GM18951 (cell line): ENCODE measurements around the gene CPZ.

ENCODE experiments used
- POLR2A ChIP-seq: IDR thresholded peaks from 4 replicates; pipeline ENCODE4 v1.6.1; 2011; ENCODE audit warnings: mild to moderate bottlenecking; ENCODE audit not compliant: insufficient read length, insufficient read depth; ENCODE audit errors: extremely low read depth
- in situ Hi-C: fragments of 300-500 bp; cut with MboI; formaldehyde crosslinking; loops from one replicate; pipeline ENCODE4 v1.12.0; 2022; ENCODE audit warnings: low sequenced_read_pairs, mixed read lengths, inconsistent platforms; ENCODE audit not compliant: unreplicated experiment

The CPZ gene

GRCh38 chr4:8587469-8588195, 4.9 kb upstream of the CPZ start:
- TF ChIP-seq POLR2A: no peak
- in situ Hi-C loops: no loop called here

DNA sequence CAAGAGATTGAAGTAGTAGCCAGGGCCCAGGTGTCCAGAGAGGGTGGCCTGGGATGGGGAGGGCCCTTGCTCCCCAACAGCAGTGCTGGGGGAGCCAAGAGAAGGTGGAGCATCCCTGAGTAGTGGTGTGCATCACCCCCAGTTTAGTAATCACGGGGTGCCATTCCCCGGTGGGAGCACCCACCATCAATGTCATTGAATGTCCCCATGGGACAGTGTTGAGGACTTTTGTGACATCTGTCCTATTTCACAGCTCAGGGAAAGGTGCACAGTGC, 4.4 kb upstream of the CPZ start:
- in situ Hi-C loops: no loop called here
- no peak for TF ChIP-seq POLR2A

- in situ Hi-C loops: no loop called here
Observed at GRCh38 chr4:8589336-8589735, 3.2 kb upstream of the CPZ start.

DNA sequence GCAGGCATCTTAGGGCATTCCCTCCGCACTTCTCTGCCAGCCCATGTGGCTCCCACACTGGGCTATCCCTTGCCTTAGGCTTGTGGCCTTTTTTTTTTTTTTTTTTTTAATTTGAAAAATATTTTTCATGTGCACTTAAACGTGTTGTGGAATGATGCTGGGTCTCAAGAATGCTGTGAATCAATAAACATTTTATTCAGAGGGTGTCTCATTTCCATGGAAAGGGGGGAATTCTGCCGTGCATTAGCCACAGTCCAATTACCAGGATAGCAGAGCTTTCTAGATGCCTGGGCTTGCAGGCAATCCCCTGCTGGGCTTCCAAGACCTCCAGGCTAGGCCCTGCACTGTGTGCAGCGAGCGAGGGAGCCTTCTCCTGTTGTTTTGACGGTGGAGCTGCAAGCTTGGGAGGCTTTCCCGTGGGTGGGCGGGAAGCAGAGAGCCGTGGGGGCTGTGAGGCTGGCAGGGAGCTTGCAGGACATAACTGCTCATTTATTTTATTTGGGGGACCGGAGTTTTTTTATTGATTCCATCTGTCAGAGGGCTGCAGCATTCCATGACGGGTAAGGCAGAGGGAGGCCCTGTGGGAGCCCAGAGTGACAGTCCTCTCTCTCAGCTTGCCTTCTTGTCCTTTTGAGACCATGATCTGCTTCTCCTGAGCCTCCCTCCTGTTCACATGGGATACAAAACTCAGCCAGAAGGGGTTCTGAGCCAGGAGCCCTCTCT, 2.6 kb upstream of the CPZ start:
- TF ChIP-seq POLR2A: no peak
- in situ Hi-C loops: no loop called here

More at GRCh38 chr4:8589336-8589735, 3.2 kb upstream of the CPZ start:
- TF ChIP-seq POLR2A: no peak

GRCh38 chr4:8590546-8590880, 2.1 kb upstream of the CPZ start:
- in situ Hi-C loops: no loop called here
- no peak for TF ChIP-seq POLR2A

DNA sequence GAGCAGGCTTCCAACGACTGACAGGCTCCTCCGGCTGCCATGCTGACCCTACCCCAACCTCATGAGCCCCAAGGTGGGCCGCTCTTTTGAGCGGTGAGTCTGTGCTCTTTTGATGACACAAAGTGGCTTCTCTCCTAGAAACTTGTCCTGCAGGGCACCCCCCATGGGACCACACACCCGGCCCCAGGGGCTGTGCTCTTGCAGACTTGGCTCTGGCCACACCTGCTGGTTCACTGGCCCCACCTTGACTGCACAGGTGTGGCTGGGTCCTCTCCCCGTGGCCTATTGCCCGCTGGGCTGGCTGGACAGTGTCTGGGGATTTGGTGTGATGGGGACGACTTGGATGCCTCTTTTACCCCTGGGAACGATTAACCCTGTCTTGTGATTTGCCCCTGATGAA, 1.5 kb upstream of the CPZ start:
- in situ Hi-C loops: no loop called here
- TF ChIP-seq POLR2A: no peak

DNA sequence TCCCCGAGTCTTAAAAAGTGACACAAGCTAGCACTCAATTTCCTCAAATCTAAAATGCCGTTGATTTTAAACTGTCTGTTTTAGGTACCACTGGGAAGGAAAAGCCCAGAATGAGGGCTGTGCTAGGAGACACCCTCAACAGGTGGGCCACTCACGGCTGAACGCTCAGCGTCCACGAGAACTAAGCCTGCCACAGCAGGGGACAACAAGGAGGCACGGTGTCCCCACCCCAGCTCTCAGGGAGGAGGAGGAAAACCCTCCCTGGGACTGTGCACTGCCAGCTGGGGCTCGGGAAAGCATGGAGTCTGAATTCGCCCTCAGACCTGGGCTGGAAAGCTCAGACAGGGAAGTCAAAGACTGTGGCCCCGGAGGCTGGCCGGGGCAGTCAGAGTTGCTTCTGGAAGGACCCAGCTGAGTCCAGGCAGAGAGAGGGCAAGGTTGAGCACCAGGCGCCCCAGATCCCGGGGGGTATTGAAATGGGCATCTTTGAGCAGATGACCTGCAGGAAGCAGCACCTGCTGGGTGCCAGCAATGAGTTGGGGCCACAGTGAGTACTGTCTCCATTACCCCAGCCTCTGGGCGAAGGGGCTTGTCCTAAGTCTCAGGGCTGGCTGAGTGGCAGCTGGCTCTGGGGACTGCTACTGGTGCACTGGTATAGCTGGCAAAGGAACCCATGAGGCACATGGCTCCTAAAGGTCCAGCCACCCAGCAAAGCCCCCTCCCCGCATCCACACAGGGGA, 769 bp upstream of the CPZ start:
- in situ Hi-C loops: no loop called here
- TF ChIP-seq POLR2A: no peak

DNA sequence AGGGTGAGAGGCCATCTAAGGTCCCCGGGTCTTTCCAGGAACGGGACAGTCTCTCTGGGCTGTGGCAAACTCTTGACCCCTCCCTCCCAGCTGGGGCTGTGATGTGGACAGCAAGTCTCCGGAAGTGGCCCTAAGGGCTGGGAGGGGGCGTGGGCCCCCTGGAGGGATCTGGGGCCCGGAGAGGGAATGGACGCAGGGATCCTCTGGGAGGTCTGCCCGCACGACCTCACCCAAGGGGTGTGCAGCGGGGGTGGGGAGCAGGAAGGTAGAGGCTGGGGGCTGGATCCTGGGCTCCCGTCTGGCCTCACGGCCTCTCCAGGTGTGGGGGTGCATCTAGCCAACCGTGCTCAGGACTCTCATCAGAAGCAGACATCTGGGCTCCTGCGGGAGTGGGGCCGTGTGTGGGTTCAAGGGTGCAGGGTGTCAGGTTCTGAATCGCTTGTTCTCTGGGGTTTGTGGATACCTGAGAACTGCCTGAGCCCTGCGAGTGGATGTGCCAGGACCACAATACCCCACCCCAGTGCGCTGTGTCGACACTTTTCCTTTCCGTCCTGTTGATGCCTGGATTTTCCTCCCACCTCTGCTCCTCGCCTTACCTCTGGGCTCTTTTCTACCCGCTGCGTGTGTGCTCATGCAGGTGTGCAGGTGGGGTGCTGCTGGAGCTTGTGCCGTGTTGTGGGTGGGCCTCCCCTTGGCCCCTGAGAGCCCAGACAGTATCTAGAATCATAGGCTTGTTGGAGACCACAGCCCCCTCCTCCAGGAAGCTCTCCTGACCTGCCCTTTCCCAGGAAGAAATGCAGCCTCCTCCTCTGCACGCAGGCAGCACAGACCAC, 915 bp downstream of the CPZ start:
- no peak for TF ChIP-seq POLR2A
- in situ Hi-C loops: no loop called here

DNA sequence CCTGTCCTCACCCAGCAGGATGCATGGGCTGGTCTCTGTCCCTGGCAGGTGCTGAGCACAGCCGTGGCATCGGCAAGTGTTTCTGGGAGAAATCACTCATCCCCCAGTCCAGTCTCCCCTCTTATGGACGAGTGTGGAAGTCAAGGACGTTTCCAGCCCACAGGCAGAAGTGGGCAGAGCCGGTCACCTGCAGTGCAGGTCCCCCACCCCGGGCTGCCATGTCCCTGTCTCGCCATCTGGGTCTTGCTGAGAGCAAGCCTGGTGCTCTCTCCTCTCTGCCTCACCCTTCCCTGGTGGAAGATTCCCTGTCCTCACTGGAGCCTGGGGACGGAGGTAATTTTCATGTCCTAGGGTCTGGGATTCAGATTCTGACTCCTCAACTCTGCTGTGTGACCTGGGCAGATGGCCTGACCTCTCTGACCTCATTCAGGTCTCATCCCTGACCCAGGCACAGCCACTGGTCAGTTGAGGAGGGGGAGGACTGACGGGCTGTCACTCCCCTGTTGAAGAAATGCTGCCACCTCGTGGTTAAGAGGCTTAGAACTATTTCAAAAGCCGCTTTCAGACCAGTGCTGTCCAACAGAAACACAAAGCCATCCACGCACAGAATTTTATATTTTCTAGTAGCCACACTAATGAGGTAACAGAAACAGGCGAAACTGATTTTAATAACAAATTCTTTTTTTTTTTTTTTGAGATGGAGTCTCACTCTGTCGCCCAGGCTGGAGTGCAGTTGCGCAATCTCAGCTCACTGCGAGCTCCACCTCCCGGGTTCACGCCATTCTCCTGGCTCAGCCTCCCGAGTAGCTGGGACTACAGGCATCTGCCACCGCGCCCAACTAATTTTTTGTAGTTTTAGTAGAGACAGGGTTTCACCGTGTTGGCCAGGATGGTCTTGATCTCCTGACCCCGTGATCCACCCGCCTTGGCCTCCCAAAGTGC, 1.8 kb downstream of the CPZ start:
- no peak for TF ChIP-seq POLR2A
- in situ Hi-C loops: no loop called here

GRCh38 chr4:8595237-8596087, 2.9 kb downstream of the CPZ start:
- in situ Hi-C loops: no loop called here
- no peak for TF ChIP-seq POLR2A

GRCh38 chr4:8596891-8597290, 4.3 kb downstream of the CPZ start:
- in situ Hi-C loops: no loop called here
- no peak for TF ChIP-seq POLR2A
